GM19351 (cell line): ENCODE results near the gene RNF145.
A peak's percentile ranks its signal among the peaks of the same experiment; 100 is the strongest.

ENCODE experiments used
- ATAC-seq: cut with Tn5 transposase; IDR thresholded peaks from one replicate; pipeline ENCODE4 v1.9.1; 2021; ENCODE audit warnings: mild to moderate bottlenecking, moderate library complexity; ENCODE audit not compliant: unreplicated experiment

Gene RNF145

GRCh38 chr5:159195775-159196174 is 13.6 kb downstream of the RNF145 start:
- no peak for ATAC-seq

- no peak for ATAC-seq
Observed at GRCh38 chr5:159190170-159190569, 19.2 kb downstream of the RNF145 start.

GRCh38 chr5:159189310-159189709 is 20.0 kb downstream of the RNF145 start:
- ATAC-seq, result no peak

- no peak for ATAC-seq
Observed at GRCh38 chr5:159187719-159188118, 21.6 kb downstream of the RNF145 start.

- no peak for ATAC-seq
Observed at GRCh38 chr5:159186319-159186718, 23.0 kb downstream of the RNF145 start.

- no peak for ATAC-seq
Observed at GRCh38 chr5:159185773-159186172, 23.6 kb downstream of the RNF145 start.

GRCh38 chr5:159184858-159185381 is 24.4 kb downstream of the RNF145 start:
- no peak for ATAC-seq

GRCh38 chr5:159184236-159184635 is 25.1 kb downstream of the RNF145 start:
- ATAC-seq, result no peak

GRCh38 chr5:159183247-159183646 is 26.1 kb downstream of the RNF145 start:
- ATAC-seq, result no peak

GRCh38 chr5:159182691-159183090 is 26.7 kb downstream of the RNF145 start:
- ATAC-seq, result no peak

- ATAC-seq, result no peak
Observed at GRCh38 chr5:159181651-159182050, 27.7 kb downstream of the RNF145 start.

- ATAC-seq, result peak; percentile 62
Observed at GRCh38 chr5:159181152-159181551, 28.2 kb downstream of the RNF145 start.

- no peak for ATAC-seq
Observed at GRCh38 chr5:159179529-159180305, 29.6 kb downstream of the RNF145 start.

- peak; percentile 73 for ATAC-seq
Observed at GRCh38 chr5:159178978-159179377, 30.4 kb downstream of the RNF145 start.

- ATAC-seq, result no peak
Observed at GRCh38 chr5:159175547-159175946, 33.8 kb downstream of the RNF145 start.

- ATAC-seq, result no peak
Observed at GRCh38 chr5:159174511-159175168, 34.7 kb downstream of the RNF145 start.

GRCh38 chr5:159171274-159171673 is 38.1 kb downstream of the RNF145 start:
- no peak for ATAC-seq

- no peak for ATAC-seq
Observed at GRCh38 chr5:159170021-159170420, 39.3 kb downstream of the RNF145 start.

- no peak for ATAC-seq
Observed at GRCh38 chr5:159166416-159166815, 42.9 kb downstream of the RNF145 start.

GRCh38 chr5:159163701-159164046 is 45.7 kb downstream of the RNF145 start:
- no peak for ATAC-seq

- no peak for ATAC-seq
Observed at GRCh38 chr5:159163027-159163700, 46.2 kb downstream of the RNF145 start.
